Measurements from ENCODE around the gene SLC27A5.
"Not testable (repeated sequence)": the region's sequence is repeated elsewhere in the genome, so short reads cannot be mapped to it uniquely, and the experiment has no call there.

Gene SLC27A5

DNA sequence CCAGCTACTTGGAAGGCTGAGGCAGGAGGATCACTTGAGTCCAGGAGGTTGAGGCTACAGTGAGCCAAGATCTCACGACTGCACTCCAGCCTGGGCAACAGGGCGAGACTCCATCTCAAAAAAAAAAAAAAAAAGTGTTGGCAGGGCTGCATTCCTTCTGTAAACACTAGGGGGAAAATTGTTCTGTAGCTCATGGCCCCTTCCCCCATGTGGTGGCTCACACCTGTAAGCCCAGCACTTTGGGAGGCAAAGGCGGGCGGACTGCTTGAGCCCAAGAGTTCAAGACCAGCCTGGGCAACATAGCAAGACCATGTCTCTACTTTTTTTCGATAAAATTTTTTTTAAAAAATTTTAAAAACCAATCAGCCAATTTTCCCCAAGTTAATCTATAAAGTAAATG is 27.4 kb downstream of the SLC27A5 start:
- DNase-seq: peak; percentile 30

DNA sequence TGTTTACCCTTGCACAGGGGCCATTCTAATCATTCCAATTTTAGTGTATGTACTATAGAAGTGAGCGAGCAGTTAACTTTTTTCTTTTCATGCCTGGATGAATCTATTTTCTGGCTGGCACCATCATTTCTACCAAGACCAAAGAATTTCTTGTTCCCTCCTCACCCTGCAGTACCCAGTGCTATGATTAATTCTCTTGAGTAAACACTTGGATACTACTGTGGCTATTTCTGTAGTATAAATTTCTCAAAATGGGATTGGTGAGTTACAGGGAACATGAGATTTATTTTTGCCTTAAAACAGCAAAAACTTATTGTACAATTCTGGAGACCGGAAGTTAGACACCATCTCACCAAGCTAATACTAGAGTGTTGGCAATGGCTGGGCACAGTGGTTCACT is 28.0 kb downstream of the SLC27A5 start:
- DNase-seq: no peak

DNA sequence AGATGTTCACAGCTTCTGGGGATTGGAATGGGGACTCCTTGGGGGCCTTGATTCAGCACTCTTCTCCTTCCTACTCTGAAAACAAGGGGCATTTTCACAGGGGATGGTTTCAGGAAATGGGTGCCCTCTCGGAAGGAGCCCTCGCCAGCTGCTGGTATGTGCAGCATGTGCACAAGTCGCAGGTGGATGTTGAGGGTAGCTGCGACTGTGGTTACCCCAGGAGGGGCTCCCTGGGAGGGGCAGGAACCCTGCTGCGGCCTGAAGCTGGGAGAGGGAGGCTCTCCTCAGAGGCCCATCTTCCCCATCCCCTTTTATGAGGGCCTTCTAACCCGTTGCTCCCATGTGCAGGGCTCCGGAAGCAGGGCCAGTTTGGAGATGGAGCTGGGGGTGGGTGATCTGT is 29.4 kb downstream of the SLC27A5 start:
- no peak for DNase-seq

DNA sequence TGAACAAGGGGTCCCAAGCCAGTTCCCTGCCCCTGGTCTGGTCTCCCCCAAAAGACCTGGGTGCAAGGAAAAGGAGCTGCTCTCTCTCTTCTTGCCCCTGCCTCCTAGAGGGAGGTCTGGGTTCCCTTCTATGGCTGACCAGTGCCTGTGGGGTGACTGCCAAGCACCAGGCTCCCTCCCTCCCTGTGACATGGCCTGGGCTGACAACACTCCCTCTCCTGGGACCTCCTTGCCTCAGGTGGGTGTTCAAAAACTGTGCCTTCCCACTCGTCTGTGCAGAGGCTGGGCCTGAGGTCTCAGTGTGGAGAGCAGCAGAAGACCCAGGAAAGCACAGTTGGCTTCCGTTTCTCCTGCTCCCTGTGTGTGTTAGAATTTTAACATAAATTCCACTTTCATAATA is 31.0 kb downstream of the SLC27A5 start:
- no peak for DNase-seq

DNA sequence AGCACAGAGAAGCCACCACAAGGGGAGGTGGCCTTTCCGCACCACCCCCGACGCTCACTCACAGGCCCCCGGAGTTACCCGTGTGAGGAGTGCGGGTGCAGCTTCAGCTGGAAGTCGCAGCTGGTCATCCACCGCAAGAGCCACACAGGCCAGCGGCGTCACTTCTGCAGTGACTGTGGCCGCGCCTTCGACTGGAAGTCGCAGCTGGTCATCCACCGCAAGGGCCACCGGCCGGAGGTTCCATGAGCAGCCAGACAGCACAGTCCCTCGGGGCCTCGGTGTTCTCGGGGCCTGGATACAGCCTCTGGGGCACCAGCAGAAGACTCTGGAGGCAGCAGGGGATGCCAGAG is 31.3 kb downstream of the SLC27A5 start:
- DNase-seq: no peak

DNA sequence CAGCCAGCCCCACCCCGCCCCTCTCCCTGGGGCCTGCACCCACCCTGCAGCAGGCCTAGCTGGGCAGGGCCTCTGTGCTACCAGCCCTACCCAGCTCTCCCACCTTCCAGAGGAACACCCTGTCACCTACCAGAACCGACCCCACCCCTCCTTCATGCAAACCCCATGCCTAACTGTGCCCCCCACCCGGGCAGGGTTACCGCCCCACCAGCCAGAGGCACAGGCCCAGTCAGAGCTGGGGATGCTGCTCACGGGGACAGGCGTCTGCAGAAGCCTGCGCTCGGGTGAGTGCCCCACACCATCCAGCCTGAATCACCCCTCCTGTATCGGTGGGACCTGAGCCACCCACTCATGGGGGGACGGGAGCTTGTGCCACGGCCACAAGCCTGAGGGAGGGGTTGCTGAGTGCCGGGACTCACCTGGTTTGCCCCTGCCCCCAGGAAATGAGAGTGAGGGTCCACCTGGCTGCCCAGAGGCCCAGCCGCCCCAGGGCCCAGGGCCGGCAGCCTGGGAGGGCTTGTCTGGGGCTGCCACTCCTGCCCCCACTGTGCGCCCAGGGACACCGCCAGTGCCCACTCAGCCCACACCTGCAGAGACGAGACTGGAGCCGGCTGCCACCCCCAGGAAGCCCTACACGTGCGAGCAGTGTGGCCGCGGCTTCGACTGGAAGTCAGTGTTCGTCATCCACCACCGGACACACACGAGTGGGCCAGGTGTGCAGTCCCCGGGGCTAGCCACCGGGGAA is 31.9 kb downstream of the SLC27A5 start:
- no peak for DNase-seq

DNA sequence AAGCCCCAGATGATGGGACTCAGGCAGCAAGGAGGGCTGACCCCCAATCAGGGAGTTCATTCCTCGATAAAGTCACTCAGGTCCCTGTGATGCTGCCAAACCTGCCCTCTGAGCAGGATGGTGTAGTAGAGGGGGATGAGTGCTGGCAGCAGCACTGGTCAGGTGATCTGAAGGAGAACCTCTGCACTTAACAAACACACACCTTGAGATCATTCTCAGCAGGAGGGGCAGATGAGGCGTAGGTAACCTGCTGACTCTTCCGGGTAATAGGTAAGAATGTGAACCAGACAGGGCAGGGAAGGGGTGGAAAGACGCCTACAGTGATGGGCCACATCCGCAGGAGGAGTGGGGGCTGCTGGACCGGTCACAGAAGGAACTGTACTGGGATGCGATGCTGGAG is 32.5 kb downstream of the SLC27A5 start:
- no peak for DNase-seq

DNA sequence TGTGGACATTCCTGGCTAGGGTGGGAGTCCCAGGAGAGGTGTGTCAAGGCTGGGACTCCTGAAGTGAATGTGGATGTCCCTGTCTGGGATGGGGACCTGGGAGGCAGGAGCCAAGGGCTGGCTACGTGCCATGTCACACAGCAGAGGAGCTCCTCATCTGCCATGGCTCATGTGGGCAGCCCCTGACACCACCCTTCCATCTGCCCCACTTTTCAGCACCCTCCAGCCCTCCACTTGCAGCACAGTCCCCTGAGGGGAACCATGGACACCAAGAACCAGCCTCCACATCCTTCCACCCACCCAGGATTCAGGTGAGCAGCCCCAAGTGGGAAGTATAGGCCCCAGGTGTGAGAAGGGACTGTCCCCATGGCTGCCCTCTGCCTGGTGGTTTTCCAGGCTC is 33.9 kb downstream of the SLC27A5 start:
- no peak for DNase-seq

DNA sequence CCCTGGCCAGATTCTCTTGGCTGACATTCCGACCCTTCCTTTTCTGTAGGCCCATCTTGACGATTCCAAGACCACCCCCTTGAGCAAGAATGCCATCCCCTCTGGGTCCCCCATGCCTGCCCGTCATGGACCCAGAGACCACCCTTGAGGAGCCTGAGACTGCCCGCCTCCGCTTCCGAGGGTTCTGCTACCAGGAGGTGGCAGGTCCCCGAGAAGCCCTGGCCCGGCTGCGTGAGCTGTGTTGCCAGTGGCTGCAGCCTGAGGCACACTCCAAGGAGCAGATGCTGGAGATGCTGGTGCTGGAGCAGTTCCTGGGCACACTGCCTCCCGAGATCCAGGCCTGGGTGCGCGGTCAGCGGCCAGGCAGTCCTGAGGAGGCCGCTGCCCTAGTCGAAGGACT is 34.7 kb downstream of the SLC27A5 start:
- DNase-seq: no peak

DNA sequence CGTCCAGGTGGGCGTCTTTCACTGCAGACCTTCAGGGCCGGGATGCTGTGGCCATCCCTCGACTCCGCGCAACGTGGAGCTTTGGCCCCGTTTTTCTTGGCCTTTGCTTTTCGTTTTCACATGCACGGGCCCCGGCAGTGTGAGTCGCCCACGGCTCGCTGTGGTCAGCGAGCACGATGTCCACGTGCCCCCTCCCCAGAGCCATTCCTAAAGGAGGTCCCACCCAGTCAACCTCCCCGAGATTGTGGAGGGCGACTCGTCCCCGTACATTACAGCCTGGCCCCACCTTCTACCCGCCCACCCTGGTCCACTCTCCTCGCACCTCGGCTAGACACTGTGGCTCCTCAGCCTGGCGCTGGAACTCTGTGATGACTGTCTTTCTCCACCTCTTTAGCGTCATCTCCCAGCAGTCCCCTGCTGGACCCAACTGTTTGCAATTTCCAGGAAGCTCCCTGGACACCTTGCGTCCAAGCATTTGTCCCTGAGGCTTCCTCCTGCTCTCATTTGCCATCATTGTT is 35.2 kb downstream of the SLC27A5 start:
- peak; percentile 58 for DNase-seq

DNA sequence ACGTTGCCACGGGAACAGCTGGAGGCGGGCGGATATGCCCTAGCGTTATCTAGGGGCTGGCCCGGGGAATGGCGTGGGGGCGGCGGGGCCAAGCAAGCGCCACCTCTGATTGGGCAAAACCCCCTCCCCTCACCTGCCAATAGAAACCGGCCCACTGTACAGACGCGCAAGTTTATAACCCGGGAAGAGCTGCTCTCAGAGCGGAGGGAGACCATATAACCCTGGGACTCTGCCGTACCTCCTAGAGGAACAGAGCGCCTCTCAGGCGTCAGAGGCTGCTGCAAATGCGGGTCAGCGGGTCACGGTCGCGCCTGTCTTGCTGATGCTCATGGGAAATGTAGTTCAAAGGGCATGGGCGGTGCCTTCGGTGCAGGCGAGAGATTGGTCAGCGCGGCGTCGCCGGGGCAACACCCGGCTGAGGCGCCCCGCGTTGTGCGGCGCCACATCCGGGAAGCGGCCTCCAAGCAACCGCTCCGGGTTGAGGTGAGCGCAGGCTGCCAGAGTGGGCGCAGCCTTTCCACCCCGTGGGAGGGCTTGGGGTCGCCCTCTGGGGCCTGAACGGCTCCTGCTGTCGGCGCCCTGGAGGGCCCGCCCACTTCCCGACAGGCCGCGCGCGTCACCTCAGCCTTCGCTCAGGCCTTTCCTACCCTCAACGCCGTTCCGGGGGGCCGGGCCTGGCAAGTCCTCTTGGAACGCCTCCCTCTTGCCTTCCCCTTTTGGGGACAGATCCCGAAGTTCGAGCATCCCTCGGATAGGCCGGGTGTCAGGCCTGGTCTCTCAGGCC is 35.9 kb downstream of the SLC27A5 start, which contains the start of gene ZNF446:
Gene ZNF446, plus strand, starts transcription at position 639 of the 784 bp plus-strand sequence. CDS start 867 bp downstream, outside the sequence.
- DNase-seq: peak; percentile 99

DNA sequence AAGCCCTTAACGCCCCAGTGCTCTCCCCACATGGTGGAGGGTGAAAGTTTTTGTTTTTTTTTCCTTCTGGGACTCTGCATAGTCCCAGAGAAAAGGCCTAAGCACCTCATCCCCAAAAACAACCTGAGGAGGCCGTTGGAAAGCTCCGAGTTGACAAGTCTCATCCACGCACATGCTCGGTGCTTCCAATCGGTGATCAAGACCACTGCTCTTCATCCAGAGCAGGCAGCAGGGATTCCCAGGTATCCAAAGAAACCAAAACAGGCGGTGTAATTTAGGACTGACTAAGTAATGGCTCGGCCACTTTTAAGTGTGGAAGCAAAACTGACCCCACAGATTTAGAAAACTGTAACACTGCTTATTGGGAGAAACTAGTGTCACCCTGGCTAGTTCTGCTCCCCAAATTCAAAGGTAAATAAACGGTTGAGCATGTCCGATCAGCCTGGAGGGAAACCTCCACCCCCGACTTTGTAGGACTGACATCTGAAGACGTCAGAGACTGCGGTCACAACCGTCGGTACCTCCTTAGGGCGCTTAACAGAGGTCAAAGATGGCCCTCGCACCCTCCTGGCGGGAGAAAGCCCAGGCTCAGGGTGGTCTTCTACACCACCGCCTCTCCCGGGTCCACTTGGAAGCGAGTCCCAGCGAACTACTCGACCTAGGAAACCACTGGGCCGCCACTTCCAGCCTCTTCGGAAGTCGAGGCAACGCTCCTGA is 36.6 kb downstream of the SLC27A5 start:
- no peak for DNase-seq

DNA sequence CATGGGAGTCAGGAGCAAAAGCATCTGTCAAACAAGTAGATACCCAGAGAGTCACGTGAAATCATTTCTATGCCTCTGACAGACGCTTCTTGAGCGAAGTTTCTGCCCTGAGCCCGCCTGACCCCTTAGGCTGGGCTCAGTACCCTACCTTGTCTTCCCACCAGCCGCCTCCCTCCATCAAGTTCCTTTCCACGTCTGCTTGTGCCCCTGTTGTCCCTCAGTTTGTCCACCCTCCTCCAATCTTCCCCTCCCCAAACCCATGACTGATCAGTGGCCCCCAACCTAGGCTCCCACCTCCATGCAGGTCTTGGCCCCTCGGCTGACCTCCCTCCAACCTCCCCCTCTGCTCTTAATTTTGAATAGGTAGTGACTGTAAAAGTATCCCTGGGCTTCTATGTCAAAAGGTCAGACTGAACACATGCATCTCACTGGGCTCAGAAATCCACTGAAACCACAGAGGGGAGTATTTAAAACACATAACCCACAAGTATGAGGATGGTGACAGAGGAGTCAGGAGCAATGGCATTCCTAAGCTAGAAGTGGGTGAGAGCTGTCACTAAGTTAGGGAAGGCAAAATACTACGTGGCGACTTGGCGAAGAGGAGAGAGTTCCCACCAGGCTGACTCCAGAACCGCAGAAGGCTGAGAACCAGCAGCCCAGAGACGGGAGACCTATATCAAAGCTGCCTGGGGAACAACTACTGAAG is 37.3 kb downstream of the SLC27A5 start:
- peak; percentile 27 for DNase-seq

DNA sequence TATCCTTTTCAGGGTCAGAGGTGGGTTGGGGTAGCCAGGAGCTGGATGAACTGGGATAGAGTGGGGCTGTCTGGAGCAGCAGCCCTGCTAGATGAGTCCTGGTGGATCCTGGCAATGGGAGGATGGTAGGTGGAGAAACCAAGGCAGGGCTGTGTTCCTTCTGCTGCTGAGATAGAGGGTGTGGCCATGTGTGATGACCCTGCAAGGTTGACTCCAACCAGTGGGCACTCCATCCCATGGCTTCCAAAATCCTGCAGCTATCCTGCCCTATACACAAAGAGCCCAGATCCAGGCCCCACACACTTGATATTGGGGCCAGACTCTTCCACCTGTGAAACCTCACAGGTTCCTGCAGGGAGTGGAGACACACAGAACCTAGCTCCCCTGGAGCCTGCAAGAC is 38.0 kb downstream of the SLC27A5 start:
- no peak for DNase-seq

DNA sequence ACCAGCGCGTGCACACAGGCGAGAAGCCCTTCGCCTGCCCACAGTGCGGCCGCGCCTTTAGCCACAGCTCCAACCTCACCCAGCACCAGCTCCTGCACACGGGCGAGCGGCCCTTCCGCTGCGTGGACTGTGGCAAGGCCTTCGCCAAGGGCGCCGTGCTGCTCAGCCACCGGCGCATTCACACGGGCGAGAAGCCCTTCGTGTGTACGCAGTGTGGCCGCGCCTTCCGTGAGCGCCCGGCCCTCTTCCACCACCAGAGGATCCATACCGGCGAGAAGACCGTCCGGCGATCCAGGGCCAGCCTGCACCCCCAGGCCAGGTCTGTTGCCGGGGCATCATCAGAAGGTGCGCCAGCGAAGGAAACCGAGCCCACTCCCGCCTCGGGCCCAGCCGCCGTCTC is 40.1 kb downstream of the SLC27A5 start:
- DNase-seq: no peak

DNA sequence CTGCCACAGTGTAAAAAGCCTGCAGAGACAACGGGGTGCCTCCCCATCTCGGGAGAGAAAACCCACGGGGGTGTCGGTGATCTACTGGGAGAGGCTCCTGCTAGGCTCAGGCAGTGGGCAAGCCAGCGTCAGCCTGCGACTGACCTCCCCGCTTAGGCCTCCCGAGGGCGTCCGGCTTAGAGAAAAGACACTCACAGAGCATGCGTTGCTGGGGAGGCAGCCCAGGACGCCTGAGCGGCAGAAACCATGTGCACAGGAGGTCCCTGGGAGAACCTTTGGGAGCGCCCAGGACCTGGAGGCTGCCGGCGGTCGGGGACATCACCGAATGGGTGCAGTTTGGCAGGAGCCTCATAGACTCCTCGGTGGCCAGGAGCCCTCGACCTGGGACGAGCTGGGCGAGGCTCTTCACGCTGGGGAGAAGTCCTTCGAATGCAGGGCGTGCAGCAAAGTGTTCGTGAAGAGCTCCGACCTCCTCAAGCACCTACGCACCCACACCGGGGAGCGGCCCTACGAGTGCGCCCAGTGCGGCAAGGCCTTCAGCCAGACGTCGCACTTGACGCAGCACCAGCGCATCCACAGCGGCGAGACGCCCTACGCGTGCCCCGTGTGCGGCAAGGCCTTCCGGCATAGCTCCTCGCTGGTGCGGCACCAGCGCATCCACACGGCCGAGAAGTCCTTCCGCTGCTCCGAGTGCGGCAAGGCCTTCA is 40.8 kb downstream of the SLC27A5 start:
- not testable (repeated sequence) for DNase-seq

DNA sequence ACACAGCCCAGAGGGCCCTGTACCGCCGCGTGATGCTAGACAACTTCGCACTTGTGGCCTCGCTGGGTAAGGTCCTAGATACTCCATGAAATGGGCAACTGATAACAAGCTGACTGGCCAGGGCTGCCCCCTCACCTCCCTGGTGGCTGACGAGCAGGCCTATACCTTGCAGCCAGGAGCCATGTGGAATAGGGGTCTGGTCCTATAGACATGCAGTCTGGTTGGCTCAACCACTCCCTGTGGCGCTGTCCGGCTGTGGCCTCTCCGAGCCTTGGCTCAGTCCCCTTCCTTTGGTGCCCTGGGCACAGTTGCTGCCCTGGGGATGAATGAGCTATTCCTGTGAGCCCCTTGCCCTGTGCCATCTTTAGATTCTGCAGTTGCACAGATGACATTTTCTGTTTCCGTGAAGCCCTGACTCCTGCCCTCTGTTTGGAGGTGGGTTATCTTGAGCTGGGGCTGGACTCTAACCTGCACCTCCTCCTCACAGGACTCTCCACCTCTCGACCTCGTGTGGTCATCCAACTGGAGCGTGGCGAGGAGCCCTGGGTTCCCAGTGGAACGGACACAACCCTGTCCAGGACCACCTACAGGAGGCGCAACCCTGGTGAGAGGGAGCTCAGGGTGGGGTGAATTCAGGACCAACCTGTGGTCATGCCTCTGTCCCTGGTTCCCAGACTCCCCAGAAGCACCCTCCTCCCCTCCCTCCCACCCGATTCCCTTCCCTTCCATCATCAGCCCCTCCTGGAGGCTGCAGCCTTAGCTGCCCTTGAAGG is 42.4 kb downstream of the SLC27A5 start:
- no peak for DNase-seq

DNA sequence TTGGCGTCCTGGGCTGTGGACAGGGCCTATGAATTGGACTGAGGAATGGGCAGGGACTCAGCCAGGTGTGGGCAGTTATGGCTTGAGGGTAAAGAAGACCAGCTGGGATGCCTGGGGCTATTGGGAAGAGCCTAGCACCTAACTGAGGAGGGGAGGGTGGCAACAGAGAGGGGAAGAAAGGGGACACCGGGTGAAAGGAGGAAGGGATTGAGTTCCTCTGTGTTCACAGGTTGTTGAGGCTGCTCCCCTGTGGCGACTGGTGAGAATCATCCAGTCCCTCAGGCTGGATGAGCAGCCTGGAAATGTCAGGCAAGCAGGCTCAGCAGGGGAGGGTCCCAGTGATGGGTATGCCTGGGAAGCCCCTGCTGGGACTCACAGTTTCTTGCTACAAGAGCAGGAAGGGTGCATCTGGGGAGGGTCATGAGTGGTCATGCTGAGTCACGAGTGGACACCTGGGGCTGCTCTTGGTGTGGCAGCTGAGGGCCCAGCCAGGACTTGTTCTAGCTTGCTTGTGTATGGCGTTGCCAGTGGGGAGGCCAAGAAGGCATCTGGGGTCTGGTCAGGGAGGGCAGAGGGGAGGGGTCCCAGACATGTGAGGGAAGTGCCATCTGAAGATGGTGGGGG is 43.5 kb downstream of the SLC27A5 start:
- no peak for DNase-seq

DNA sequence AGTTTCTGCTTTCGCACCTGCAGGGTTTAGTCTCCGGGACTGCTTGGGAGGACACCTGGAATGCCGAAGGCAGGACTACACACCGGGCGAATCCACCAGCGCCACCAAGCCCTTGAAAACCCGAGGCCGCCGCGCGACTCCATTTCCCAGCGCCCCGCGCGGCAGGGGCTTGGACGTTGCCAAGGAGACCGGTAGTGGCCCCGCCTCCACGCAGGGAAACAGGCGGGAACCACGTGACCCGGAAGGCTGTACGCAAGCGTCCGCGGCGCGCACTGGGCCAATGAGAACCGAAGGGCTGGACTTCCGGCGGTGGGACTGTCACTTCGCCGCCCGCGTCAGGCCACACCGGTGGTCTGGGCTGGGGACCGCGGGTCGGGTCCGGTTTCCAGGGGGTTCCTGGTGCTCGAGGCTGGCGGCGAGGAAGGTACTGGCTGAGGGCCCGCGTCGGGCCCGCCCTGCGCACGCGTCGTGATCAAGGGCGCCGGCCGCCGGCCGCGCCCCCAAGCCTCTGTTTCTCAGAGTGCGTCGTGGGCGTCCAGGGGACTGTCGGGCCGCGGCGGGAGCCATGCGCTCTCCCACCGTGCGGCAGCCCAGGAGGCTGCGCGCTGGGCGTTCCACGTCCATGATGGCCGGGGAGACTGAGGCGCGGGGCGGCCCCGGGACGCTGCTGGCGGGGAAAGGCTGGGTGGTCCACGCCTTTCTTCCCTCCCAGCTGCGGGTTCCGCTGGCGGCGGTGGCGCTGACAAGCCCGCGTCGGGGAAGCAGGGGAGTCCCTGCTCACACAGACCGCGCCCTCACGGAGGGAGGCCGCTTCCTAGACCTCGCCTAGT is 44.8 kb downstream of the SLC27A5 start, which contains the start of gene ZNF324:
Gene ZNF324, plus strand, starts transcription at position 321 of the 830 bp plus-strand sequence. CDS start 2,106 bp downstream, outside the sequence.
- DNase-seq: peak; percentile 99
